GM21529 (cell line): ENCODE results near the gene POU2F1.
A peak's percentile ranks its signal among the peaks of the same experiment; 100 is the strongest.

ENCODE experiments used
- ATAC-seq: cut with Tn5 transposase; IDR thresholded peaks from one replicate; pipeline ENCODE4 v1.9.1; 2021; ENCODE audit not compliant: unreplicated experiment

POU2F1 gene

DNA sequence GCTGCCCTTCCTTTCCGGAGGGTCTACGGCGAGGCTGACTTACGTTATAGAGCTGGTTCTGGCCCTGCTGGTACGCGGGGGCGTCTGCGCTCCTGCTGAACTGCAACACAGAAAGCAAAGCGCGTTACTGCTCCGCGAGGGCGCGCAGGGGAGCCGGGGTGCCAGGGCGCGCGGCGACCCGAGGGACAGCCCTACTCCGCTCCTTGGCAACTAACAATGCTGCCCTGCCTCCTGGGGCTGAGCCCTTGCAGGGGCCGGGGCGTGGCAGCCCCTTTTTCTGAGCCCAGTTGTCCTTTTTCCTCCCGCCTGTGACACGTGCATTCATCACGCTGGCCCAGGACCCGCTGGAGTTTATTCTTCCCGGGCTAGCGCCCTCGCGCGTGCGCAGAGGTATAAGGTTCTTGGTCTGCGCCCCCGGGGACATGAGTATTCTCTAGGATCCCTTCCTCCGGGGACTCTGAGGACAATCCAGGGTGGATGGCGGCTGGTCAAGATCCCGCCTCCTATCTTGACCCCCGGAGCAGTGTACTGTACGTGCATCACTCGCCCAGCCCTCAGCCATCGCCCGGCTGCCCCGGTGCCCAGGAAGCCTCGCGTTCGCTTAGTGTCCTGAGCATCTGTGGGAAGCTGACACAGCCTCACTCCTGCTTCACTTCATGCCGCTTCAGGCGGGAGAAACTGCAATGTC is 218.8 kb downstream of the POU2F1 start:
- no peak for ATAC-seq

DNA sequence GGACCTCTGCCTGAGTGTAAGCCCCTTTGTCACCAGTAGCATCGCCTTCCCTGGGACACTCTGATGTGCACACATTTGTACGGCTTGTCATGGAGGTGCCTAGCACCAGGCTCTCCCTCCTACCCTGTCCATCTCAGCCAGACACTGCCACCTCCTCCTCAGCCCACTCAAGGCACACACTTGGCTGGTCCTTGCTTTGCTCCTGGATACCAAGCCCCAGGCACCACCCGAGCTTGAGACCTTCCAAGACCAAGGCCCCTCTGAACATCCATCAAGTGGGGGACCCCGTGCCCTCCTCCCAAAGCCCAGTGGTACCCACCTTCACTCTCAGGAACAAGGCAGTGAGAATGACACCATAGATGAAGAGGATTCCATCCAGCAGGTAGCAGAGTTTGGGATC is 219.7 kb downstream of the POU2F1 start:
- no peak for ATAC-seq

DNA sequence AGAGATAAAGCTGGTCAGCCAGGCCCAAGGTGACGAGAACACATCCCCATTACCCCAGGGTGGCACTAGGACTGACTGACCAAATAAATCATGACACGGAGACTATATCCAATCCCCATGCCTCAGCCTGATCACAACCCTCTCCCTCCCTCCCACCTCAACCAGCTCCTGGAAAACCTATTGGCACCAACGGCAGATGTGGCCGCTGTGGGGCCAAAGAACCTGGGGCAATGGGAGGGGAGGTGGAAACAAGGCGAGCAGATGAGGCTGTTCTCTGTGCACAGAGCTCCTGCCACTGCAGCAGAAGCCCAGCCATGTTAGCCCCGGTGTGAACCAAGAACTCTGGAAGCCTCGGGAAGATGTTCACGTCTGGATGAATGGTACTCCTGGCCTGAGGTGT is 220.1 kb downstream of the POU2F1 start:
- no peak for ATAC-seq

DNA sequence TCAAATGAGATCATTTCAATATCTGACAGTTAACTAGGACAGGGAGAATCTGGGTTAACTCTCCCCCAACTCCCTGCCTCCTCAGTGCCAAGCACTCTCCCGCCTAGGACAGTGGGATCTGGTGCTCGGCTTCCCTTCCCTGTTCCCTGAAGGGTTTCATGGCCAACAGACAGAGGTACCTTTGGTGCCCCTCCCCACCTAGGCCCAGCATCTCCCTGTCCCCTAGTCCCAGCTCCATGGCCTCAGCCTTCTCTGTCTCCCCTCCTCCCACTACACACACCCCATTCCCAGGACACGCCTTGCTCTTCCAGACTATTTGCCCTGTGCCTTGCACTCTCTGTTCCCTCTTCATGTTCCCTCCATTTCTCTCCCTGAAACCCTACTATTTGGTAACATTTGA is 220.5 kb downstream of the POU2F1 start:
- ATAC-seq, result no peak

DNA sequence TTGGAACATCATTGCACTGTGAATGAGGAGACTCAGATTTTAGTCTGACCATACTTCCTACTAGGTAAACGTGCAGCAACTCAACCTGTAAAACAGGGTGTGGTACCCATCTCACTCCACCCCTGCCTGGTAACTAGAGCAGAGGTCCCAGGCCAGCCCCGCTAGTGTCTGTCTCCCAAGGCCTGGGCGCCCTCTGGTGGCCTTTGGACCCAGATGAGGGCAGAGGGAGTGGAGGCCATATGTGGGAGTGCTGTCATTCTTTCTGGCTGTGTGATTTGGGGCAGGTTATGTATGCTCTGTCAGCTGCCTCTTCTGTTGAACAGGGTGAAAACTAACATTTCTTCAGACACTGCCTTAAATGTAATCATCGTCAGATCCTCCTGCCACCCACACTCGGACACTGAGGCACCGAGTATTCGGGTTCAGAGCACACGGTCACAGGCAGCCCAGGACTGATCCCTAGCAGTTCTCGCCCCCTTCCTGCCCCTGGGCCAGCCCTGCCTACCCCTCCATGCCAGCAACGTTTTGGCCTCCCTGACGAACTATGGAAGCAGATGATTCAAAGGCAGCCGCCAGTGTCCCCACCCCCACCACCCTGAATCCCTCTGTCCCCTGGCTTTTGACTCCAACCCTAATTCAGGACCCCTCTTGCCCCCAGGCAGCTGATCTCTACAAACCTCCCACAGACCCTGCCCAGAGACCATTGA is 221.6 kb downstream of the POU2F1 start:
- ATAC-seq, result peak; percentile 86

DNA sequence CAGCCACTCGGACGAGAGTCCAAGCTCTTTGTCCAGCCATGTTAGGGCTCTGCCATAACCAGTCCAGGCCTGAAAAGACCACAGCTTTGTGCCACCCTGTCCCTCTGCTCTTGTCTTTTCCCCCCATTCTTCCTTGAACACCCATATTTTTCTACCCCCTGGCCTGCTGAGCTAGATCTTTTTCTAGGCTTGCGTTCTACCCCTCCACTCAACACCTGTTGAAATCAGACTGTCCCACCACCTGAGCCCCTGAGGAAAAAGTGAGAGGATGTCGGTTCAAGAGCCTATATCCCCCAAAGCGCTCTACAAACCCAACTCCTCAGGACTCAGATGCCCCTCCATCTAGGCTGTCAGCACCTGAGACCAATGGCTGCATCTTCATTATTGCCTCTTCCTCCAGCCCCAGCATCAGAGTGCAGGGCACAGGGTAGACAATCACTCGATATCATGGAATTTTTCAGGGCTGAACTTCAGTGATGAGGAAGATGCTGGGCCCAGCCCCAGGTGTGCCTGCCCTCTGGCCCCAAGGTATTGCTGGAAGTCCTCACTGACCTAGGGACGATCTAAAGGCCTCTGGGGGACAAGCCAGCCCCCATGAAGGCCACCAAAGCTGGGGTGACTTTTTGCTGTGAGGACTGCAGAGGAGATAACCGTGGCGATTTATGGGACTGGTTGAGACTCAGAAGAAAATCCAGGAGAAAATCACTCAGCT is 222.3 kb downstream of the POU2F1 start:
- no peak for ATAC-seq

DNA sequence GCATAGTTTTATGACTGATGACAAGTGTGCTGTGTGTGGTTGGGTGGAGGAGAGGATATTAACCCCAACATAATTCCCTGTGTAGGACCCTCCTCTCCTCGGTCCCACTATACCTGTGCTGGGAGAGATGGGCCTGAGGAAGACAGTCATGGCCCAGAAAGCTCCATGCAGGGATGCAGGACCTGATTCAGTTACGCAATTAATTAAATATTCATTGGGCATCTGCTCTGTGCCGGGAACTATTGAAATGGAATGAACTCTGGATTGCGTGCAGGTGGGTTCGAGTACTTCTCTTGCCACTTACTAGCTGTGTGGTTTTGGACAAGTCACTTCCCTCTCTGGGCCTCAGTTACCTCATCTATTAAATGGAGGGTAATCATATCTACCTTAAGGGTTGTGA is 223.1 kb downstream of the POU2F1 start:
- no peak for ATAC-seq

DNA sequence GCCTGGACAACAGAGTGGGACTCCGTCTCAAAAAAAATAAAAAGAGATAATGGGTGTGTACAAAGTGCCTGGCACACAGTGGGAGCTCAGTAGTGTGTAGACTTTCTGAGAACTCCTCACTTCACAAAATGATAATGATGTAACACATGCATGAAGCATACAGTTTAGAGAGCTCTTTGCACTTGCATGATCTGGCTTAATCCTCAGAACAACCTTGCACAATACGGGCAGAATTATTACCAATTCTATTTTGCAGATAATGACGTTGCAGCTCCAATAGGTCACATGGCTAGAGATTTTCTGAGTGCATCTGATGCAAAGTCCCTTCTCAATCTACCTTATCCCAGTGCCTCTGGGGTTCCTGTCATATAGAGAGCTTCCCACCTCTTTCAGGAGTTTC is 226.3 kb downstream of the POU2F1 start:
- no peak for ATAC-seq

DNA sequence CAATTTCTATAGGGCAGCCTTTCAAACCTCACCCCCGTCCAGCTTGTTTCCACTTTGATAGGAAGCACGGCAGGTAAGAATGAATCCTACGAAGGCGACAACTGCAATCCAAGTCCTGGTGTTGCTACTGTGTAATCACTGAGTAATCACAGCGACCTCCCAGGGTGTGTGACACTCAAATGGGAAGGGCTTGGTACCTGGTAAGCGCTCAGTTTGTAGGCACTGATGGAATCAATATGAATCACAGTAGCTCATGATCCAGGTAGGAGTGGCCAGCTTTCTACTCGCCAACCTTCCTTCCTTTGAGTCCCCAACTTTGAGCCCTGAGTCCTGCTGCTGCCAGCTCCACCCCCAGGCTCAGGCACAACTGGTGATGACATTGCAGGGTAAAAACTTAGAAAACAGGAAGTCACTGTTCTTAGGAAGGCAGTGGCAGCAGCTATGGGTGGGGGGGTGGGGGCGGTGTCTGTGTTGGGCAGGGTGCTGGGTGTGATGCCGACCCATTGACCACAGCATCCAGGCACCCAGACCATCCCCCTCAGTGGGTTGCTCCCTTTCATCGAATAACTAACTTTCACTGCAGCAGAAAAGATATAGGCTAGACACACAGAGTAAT is 226.9 kb downstream of the POU2F1 start:
- ATAC-seq, result no peak

DNA sequence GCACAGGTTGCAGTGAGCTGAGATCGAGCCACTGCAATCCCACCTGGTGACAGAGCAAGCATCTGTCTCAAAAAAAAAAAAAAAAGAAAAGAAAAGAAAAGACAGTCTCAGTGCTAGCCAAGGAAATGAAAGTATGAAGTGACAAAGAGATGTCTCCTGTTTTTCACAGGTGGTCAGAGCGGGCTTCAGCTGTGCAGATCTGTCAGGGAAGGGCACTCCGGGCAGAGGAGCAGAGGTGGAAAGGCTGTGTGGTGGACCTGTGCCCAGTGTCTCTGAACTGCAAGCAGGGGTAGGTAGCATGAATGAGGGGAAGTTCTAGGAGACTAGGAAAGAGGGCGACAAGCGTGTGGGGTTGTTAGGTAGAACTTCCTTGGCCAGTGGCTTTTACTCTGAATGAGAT is 230.2 kb downstream of the POU2F1 start:
- ATAC-seq, result no peak

DNA sequence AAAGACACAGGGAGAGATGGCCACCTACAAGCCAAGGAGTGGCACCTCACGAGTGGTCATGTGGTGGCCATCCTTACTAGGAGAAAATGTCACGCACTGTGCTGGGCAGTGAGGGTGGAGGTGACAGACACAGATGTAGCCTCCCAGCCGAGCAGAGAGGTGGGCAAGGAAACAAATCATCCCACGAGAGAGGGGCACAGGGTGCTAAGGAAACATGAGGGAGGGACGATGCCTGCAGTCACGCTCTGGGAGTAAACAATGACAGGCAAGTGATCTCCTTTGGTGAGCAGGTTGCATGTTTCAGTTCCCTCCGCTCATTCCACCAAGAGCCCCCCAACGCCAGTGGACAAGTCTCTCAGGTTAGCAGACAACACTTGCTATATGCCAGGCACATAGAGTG is 231.8 kb downstream of the POU2F1 start:
- ATAC-seq, result no peak

DNA sequence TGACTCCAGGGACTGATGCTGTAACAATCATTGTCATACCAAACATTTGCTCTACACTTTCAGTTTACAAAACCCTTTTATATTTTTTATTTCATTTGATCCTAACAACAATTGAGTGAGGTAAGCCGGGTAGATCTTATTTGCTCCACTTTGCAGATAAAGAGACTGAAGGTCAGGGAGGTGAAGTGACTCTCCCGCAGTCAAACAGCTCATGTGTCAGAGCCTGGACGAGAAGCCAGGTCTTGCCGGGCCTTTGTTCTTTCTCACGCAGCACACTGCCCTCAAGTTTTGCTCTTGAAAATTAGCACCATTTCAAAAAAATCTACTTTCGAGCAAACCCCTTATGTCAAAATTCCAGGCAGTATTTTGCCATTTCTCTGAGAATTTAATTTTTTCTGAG is 232.4 kb downstream of the POU2F1 start:
- no peak for ATAC-seq

DNA sequence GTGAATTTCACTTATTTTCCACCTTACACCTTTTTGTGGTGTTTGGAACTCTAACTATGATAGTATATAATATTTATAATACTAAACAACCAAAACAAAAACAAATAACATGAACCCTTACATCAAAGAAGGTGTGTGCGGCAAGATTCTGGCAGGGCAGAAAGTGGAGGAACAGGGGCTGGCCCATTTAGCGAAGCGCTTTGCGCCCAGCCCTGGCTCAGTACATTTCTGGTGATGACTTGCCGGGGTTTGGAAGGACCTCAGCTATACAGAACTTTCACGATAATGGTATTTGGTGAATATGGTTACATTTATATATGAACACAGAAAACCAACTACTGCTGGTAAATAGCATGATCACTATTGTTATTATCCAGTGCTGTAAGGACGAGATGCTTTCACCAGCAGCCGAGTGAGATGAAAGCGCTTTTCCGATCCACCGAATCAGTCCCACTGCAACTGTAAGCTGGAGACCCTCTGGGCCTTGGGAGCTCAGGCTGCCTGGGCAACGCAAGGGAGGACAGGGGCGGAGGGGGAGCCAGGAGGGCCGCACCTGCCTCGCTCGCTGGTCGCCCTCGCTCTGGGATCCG is 233.7 kb downstream of the POU2F1 start:
- no peak for ATAC-seq

DNA sequence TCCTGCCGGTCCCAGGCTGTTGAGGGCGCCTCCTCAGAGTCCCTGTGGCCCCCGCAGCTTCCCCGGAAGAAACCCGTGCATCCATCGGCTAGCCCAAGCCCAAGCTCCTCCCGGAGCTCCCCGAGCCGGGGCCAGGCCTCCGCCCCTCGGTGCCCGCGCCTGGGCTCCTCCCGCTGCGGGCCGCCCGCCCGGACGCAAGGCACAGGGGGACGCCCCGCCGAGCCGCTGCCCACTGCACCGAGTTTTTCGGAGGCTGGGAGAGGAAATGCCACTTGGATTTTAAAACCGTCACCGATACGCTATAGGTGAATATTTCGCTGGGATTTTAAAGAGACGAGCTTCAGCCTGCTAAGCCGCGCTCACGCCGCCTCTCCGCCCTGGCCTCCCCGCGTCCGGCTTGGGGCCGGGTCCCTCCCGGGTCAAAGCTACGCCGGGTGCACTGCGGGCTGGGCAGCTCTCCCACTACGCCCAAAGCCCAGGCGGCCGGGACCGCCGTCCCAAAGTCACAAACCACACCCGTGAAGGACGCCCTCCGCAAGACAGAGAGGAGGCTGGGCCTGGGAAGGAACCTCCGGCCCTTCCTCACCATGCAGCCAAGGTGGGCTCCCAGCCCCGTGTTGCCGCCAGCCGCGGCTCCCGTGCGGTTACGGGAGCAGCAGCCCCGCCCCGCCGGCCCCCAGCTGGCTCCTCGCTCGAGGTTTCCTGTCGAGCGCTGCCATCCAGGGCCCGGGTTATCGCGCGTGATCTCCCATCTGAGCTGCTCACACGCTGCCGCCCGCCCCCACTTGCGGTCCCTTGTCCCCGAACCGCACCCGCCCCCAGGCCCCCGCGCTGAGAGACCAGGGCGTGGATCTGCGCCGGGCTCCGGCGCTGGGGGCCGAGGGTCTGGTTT is 234.5 kb downstream of the POU2F1 start:
- ATAC-seq, result peak; percentile 68

DNA sequence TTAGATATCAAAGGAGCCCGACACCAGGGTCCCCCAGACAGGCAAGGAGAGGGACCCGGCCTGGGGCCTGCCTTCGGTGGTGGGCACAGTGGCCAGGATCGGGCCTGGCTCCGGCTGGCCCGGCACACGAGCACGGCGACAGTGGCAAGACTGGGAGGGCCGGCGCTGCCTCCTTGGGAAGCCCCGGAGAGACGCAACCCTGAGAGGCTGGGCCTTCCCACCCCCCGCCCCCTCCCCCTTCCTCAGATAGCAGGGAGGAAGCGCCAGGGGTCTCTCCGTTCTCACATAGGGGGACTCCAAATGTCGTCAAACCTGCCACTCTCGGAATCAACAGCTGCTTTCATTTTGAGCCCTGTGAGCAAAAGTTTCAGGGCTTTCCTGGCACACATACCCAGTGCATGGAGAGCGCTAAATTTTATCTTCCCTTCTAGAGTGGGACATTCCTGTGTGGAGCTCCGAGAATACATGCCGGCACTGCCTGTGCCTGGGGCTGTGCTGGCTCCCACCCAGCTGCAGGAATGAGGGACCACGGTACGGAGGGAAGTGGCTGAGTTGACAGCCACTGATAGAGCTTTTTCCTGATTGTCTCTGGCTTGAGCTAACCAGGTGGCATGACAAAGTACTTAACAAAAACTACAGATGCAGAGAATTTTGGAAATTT is 235.2 kb downstream of the POU2F1 start:
- peak; percentile 33 for ATAC-seq

DNA sequence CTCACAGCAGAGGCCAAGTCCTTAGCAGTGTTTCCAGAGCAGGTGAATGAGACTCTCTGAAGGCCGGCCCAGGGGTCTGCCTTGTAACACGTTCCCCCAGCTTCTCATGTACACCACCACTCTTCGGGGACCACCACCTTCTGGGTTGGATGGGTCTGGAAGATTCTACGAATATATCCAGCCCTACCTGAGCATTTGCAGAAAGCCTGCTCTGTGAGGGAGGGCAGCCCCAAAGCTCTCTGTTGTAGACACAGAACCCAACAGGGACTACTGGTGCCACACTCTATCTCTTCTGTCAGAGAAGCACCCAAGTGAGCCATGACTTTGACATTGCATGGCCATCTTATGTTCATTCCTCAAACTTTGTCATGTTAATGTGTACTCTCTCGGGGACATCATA is 235.8 kb downstream of the POU2F1 start:
- ATAC-seq, result no peak

DNA sequence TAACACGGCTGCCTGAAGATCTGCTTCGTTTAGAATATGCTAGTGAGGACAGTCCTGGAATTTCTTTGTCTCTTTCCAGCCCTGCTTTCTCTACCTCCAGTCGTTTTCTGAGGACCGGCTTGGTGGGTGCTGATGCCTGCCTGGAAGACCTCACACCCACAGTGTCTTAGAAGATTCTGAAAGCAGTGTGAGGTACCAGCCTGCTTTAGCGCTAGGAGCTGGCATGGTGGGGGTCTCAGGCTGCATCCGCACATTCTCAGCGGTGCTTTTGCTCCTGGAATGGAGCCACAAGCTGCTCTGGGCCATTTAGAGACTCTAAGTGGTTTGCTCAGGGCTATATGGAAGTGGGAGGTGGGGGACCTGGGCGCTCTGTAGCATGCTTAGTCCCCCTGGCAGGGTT is 236.2 kb downstream of the POU2F1 start:
- no peak for ATAC-seq

DNA sequence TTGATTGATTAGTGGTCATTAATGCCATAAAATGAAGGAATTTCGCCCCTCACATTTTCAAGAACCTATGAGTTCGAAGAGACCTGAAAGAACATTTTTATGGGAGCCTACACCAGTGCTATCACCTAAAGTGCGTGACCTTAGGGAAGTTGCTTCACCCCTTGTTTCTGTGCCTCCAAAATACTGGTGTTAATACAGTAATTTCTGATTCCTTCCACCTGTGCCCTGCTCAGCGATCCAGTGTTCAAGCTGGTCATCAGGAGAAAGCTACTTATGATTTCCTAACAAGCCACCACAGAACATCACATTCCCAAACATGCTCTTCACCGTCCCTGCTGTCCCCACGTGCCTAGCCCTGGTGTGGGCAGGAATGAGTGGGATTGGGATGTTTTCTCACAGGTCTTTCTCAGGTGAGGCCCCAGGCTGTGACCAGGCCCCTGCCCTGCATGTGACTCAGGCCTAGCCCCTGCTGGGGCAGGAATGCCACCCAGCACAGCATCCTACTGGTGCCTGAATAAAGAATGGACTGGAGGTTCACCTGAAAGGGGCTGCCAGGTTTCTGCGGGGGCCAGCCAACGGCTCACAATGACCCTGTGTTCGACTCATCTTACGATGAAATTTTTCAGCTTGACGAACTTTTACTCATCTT is 237.4 kb downstream of the POU2F1 start:
- no peak for ATAC-seq

DNA sequence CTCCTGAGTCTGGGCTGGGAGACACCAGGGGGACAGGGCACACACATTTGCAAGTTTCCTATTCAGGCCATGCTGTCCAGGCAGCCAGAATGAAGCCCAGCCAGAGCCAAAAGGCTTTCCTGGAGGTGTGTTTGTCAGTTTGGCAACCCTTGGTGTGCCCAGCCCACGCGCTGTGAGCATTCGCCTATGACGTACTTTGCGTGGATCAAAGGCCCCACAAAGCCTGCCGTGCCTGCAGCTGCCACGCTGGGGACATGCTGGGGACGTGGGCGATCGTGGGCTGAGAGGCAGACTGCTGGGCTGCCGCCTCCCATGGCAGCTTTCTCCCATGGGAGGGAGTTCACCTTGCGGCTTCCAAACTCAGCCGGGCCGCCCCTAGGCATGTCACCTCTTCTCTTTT is 240.2 kb downstream of the POU2F1 start:
- no peak for ATAC-seq
